Muscle of leg (tissue), 9 donors: ENCODE measurements around the gene TOR1A. TPM values are rescaled to one million over a fixed set of nuclear protein-coding genes. Genes with fewer than 3 reads are reported as not detected.

Experiments used
- polyA plus RNA-seq, 8 donors: library from polyadenylated mRNA; unstranded; fragments of 120-200 nt; gene quantifications; one replicate each; pipeline versions ENCODE4 v1.2.1 to v1.2.3, GENCODE V29; 2013; ENCODE audit warnings: inconsistent platforms in 1 of 8, low replicate concordance in 1 of 8; ENCODE audit not compliant: insufficient read length in 8 of 8, insufficient read depth in 1 of 8
- total RNA-seq: library from RNA; stranded (reverse); fragments of 120-200 nt; gene quantifications from one replicate; pipeline ENCODE4 v1.2.4, GENCODE V29; 2013

The TOR1A gene
- total and polyA plus RNA-seq, 9 donors, result 14.9 to 31.8 (median 23.8) TPM

Other genes with a start within 250 kb of the TOR1A start
- not detected for gene C9orf50, start 203.0 kb downstream of the TOR1A start, total RNA-seq
- under 1 TPM in 4 of 8 donors, not detected in 4; 0.15 to 0.26 (median 0.19) TPM for gene C9orf50, start 203.0 kb downstream of the TOR1A start, polyA plus RNA-seq
- 26.9 TPM for gene NTMT1, start 198.0 kb downstream of the TOR1A start, total RNA-seq
- 10 to 100 TPM; 33.2 to 41.9 (median 39.3) TPM for gene NTMT1, start 198.0 kb downstream of the TOR1A start, polyA plus RNA-seq
- 7.1 TPM for gene ASB6, start 182.0 kb downstream of the TOR1A start, total RNA-seq
- 10 to 100 TPM; 11.3 to 13.4 (median 12.8) TPM for gene ASB6, start 182.0 kb downstream of the TOR1A start, polyA plus RNA-seq
- 8.9 TPM for gene PRRX2, start 158.5 kb downstream of the TOR1A start, total RNA-seq
- gene PRRX2, start 158.5 kb downstream of the TOR1A start, polyA plus RNA-seq, result 1 to 10 TPM; 2.3 to 6.4 (median 3.9) TPM
- 7.9 TPM for gene PTGES, start 71.1 kb downstream of the TOR1A start, total RNA-seq
- 10 to 100 TPM in 1 of 8 donors, 1 to 10 TPM in 7; 6.7 to 10.5 (median 8.5) TPM for gene PTGES, start 71.1 kb downstream of the TOR1A start, polyA plus RNA-seq
- 16.3 TPM for gene TOR1B, start 21.0 kb downstream of the TOR1A start, total RNA-seq
- gene TOR1B, start 21.0 kb downstream of the TOR1A start, polyA plus RNA-seq, result 10 to 100 TPM; 12.3 to 21.5 (median 14.9) TPM
- gene C9orf78, start 11.1 kb upstream of the TOR1A start, total RNA-seq, result 36.2 TPM
- 10 to 100 TPM; 46.6 to 62.3 (median 50.7) TPM for gene C9orf78, start 11.1 kb upstream of the TOR1A start, polyA plus RNA-seq
- 6.0 TPM for gene USP20, start 11.3 kb upstream of the TOR1A start, total RNA-seq
- 10 to 100 TPM; 11.9 to 16.5 (median 14.0) TPM for gene USP20, start 11.3 kb upstream of the TOR1A start, polyA plus RNA-seq
- 23.7 TPM for gene FNBP1, start 219.1 kb upstream of the TOR1A start, total RNA-seq
- gene FNBP1, start 219.1 kb upstream of the TOR1A start, polyA plus RNA-seq, result 10 to 100 TPM; 15.0 to 28.4 (median 18.1) TPM
- gene GPR107, start 229.8 kb upstream of the TOR1A start, total RNA-seq, result 17.9 TPM
- 10 to 100 TPM; 28.9 to 42.1 (median 36.4) TPM for gene GPR107, start 229.8 kb upstream of the TOR1A start, polyA plus RNA-seq